ENCODE measurements around the gene FSCN2. TPM values are rescaled to one million over a fixed set of nuclear protein-coding genes. Genes with fewer than 3 reads are reported as not detected.

The FSCN2 gene
- total RNA-seq, 1 experiment from 2014 or later: 0.31 TPM

DNA sequence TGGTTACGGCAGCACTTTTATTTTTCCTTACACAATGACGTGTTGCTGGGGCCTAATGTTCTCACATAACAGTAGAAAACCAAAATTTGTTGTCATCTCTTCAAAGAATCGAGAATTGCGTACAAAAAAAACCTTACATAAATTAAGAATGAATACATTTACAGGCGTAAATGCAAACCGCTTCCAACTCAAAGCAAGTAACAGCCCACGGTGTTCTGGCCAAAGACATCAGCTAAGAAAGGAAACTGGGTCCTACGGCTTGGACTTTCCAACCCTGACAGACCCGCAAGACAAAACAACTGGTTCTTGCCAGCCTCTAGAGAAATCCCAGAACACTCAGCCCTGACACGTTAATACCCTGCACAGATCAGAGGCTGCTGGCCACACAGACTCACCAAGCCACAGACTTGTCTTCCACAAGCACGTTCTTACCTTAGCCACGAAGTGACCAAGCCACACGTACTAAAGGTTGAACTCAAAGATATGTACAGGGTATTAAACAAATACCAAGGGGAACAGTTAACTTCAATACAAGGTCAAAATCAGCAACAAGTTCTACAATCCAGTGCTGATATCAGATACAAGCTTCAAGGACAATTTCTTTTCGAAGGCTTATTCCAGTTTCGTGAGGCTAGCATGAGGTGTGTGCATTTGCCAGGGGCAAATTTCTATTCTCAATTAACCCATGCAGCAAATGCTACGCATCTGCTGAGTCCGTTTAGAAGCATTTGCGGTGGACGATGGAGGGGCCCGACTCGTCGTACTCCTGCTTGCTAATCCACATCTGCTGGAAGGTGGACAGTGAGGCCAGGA is 18.0 kb upstream of the FSCN2 start:
- H3K36me3 Mint-ChIP-seq: peaks cover 38% of the 10 kb centered on the region
- TF ChIP-seq, protein P1, sequence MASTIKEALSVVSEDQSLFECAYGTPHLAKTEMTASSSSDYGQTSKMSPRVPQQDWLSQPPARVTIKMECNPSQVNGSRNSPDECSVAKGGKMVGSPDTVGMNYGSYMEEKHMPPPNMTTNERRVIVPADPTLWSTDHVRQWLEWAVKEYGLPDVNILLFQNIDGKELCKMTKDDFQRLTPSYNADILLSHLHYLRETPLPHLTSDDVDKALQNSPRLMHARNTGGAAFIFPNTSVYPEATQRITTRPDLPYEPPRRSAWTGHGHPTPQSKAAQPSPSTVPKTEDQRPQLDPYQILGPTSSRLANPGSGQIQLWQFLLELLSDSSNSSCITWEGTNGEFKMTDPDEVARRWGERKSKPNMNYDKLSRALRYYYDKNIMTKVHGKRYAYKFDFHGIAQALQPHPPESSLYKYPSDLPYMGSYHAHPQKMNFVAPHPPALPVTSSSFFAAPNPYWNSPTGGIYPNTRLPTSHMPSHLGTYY (CRISPR knock-in tag; IDR thresholded peaks at IDR 0.05): 0 out of 2 replicates have a peak, but pooled peaks have one; percentile 42
- TF ChIP-seq ZNF263 (CRISPR knock-in tag; IDR thresholded peaks at IDR 0.05; ENCODE audit: low read depth) (no peak), TEAD1 (CRISPR knock-in tag; IDR thresholded peaks at IDR 0.05) (no peak)
- ChIA-PET POLR2A (interaction anchor here (0.9 to 3.0 kb wide), 2 partner anchors 19 to 113 kb away, joined by 5 to 38 read pairs; no protein-coding TSS in a partner anchor), CTCF (interaction anchor here (0.8 to 4.1 kb wide), 4 partner anchors 8 to 255 kb away, joined by 3 to 22 read pairs (median 14); no protein-coding TSS in a partner anchor)
- ATAC-seq (no peak), DNase-seq (ENCODE audit: low spot score) (no peak)
- H3K4me1 Mint-ChIP-seq: peaks cover 28% of the 10 kb centered on the region
- H3K4me3 Mint-ChIP-seq: peak overlapping the region; percentile 99
- H3K9me3 Mint-ChIP-seq: peaks cover 4% of the 10 kb centered on the region; the same call in 1 of the 2 replicates
- peak overlapping the region; percentile 94 for H3K27ac Mint-ChIP-seq
- H3K27me3 Mint-ChIP-seq (ENCODE audit: low read depth): peaks cover 10% of the 10 kb centered on the region

DNA sequence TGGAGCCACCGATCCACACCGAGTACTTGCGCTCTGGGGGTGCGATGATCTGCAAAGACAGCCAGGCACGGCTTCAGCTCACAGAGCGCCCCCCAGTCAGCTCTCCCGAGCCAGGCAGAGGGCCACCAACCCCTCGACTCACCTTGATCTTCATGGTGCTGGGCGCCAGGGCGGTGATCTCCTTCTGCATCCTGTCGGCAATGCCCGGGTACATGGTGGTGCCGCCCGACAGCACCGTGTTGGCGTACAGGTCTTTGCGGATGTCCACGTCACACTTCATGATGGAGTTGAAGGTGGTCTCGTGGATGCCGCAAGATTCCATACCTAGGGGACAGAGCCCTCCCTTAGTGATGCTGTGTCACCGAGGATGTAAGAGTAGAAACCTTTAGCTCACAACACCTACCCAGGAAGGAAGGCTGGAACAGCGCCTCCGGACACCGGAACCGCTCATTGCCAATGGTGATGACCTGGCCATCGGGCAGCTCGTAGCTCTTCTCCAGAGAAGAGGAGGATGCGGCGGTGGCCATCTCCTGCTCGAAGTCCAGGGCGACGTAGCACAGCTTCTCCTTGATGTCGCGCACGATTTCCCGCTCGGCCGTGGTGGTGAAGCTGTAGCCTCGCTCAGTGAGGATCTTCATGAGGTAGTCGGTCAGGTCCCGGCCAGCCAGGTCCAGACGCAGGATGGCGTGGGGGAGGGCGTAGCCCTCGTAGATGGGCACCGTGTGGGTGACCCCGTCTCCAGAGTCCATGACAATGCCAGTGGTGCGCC is 17.2 kb upstream of the FSCN2 start:
- Mint-ChIP-seq H3K27ac (peak overlapping the region; percentile 94), H3K27me3 (ENCODE audit: low read depth) (peaks cover 10% of the 10 kb centered on the region; the same call in 1 of the 2 replicates), H3K4me1 (peaks cover 33% of the 10 kb centered on the region), H3K9me3 (peaks cover 4% of the 10 kb centered on the region; the same call in 1 of the 2 replicates), H3K4me3 (peak overlapping the region; percentile 99), H3K36me3 (peaks cover 38% of the 10 kb centered on the region)
- DNase-seq (ENCODE audit: low spot score) (no peak), ATAC-seq (no peak)
- POLR2A ChIA-PET: interaction anchor here (0.6 to 0.9 kb wide), 3 partner anchors 27 to 114 kb away, joined by 3 to 5 read pairs (median 3); no protein-coding TSS in a partner anchor
- CTCF ChIA-PET: interaction anchor here (0.8 kb wide), 1 partner anchor 256 kb away, joined by 3 read pairs; no protein-coding TSS in a partner anchor
- TF ChIP-seq, protein P2, sequence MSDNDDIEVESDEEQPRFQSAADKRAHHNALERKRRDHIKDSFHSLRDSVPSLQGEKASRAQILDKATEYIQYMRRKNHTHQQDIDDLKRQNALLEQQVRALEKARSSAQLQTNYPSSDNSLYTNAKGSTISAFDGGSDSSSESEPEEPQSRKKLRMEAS (CRISPR knock-in tag; IDR thresholded peaks at IDR 0.05): no peak; the same call in 1 of the 2 replicates
- TF ChIP-seq ZNF219 (CRISPR knock-in tag; IDR thresholded peaks at IDR 0.05; ENCODE audit: borderline replicate concordance): no peak
- TF ChIP-seq CBFB (CRISPR knock-in tag; IDR thresholded peaks at IDR 0.05; ENCODE audit: low read depth): no peak
- TF ChIP-seq, protein P3, sequence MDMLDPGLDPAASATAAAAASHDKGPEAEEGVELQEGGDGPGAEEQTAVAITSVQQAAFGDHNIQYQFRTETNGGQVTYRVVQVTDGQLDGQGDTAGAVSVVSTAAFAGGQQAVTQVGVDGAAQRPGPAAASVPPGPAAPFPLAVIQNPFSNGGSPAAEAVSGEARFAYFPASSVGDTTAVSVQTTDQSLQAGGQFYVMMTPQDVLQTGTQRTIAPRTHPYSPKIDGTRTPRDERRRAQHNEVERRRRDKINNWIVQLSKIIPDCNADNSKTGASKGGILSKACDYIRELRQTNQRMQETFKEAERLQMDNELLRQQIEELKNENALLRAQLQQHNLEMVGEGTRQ (CRISPR knock-in tag; IDR thresholded peaks at IDR 0.05): no peak
- TF ChIP-seq, protein P4, sequence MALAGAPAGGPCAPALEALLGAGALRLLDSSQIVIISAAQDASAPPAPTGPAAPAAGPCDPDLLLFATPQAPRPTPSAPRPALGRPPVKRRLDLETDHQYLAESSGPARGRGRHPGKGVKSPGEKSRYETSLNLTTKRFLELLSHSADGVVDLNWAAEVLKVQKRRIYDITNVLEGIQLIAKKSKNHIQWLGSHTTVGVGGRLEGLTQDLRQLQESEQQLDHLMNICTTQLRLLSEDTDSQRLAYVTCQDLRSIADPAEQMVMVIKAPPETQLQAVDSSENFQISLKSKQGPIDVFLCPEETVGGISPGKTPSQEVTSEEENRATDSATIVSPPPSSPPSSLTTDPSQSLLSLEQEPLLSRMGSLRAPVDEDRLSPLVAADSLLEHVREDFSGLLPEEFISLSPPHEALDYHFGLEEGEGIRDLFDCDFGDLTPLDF (CRISPR knock-in tag; IDR thresholded peaks at IDR 0.05): no peak
- no peak for TF ChIP-seq SMAD3 (CRISPR knock-in tag; IDR thresholded peaks at IDR 0.05; ENCODE audit: borderline replicate concordance)
- TF ChIP-seq, protein P1 (CRISPR knock-in tag; IDR thresholded peaks at IDR 0.05): no peak
- TF ChIP-seq, protein P5, sequence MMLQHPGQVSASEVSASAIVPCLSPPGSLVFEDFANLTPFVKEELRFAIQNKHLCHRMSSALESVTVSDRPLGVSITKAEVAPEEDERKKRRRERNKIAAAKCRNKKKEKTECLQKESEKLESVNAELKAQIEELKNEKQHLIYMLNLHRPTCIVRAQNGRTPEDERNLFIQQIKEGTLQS (CRISPR knock-in tag; conservative IDR thresholded peaks at IDR 0.05): peak; percentile 54; the same call in 1 of the 2 replicates
- TF ChIP-seq, protein P6, sequence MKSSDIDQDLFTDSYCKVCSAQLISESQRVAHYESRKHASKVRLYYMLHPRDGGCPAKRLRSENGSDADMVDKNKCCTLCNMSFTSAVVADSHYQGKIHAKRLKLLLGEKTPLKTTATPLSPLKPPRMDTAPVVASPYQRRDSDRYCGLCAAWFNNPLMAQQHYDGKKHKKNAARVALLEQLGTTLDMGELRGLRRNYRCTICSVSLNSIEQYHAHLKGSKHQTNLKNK (CRISPR knock-in tag; IDR thresholded peaks at IDR 0.05): no peak
- TF ChIP-seq, protein P7, sequence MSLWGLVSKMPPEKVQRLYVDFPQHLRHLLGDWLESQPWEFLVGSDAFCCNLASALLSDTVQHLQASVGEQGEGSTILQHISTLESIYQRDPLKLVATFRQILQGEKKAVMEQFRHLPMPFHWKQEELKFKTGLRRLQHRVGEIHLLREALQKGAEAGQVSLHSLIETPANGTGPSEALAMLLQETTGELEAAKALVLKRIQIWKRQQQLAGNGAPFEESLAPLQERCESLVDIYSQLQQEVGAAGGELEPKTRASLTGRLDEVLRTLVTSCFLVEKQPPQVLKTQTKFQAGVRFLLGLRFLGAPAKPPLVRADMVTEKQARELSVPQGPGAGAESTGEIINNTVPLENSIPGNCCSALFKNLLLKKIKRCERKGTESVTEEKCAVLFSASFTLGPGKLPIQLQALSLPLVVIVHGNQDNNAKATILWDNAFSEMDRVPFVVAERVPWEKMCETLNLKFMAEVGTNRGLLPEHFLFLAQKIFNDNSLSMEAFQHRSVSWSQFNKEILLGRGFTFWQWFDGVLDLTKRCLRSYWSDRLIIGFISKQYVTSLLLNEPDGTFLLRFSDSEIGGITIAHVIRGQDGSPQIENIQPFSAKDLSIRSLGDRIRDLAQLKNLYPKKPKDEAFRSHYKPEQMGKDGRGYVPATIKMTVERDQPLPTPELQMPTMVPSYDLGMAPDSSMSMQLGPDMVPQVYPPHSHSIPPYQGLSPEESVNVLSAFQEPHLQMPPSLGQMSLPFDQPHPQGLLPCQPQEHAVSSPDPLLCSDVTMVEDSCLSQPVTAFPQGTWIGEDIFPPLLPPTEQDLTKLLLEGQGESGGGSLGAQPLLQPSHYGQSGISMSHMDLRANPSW (CRISPR knock-in tag; conservative IDR thresholded peaks at IDR 0.05; ENCODE audit: low read depth): no peak
- no peak for TF ChIP-seq GRHL2 (CRISPR knock-in tag; IDR thresholded peaks at IDR 0.05; ENCODE audit: insufficient replicate concordance, severe bottlenecking)
- no peak for TF ChIP-seq ATF1 (CRISPR knock-in tag; IDR thresholded peaks at IDR 0.05)
- no peak for TF ChIP-seq MXD4 (CRISPR knock-in tag; IDR thresholded peaks at IDR 0.05; ENCODE audit: borderline replicate concordance)
- TF ChIP-seq, protein P8, sequence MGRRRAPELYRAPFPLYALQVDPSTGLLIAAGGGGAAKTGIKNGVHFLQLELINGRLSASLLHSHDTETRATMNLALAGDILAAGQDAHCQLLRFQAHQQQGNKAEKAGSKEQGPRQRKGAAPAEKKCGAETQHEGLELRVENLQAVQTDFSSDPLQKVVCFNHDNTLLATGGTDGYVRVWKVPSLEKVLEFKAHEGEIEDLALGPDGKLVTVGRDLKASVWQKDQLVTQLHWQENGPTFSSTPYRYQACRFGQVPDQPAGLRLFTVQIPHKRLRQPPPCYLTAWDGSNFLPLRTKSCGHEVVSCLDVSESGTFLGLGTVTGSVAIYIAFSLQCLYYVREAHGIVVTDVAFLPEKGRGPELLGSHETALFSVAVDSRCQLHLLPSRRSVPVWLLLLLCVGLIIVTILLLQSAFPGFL (CRISPR knock-in tag; IDR thresholded peaks at IDR 0.05; ENCODE audit: borderline replicate concordance): no peak
